Ramos (cell line): ENCODE results near the gene RAPGEF1.
"Not testable (repeated sequence)": the region's sequence is repeated elsewhere in the genome, so short reads cannot be mapped to it uniquely, and the experiment has no call there.

ENCODE experiments used
- in situ Hi-C: fragments of 300-500 bp; cut with MboI; formaldehyde crosslinking; loops from one replicate; pipeline ENCODE4 v1.14.3; 2022; ENCODE audit warnings: low sequenced_read_pairs; ENCODE audit not compliant: unreplicated experiment

Gene RAPGEF1

GRCh38 chr9:131693651-131694597, 46.0 kb downstream of the RAPGEF1 start:
- in situ Hi-C loops = no loop called here

DNA sequence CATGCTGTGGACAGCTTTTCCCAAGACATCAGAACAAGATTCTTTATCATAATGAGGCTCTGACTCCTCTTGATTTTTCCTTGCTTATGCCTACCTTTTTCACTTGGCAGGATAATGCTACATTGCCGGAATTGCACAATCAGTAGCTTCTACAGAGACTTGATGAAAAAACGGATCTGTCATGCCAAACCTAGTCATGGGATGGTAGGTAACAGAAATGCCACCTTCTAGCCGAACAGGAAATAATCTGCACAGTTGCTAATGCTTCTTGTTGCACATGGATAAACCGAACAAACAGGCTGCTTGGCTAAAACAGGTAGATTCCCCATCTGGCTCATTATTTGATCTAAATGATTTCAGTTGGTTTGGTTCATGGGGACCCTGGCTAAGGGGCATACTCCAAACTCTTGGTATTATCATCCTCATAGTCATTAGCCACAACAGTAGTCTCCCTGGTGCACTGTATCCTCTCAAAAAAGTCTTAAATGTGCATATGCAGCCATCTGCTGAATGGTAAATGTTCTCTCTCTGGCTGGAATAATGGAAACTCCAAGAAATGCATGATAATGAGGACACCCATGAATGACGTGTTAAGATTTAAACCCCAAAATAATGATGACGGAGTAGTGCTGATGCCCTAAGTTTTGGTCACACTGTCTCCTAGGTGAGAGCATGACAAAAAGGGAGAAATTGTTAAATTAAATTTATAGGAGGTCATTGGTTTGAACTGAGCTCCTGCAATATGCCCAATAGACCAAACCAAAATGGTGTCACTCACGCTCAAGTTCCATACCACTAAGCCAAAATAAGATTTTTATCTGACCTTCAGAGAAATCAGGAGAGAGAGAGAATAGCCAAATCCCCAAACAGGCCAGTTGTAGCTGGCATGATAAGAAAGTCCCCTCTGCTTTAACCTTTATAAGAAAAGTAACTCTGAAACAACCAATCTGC, 47.0 kb downstream of the RAPGEF1 start:
- in situ Hi-C loops = no loop called here

DNA sequence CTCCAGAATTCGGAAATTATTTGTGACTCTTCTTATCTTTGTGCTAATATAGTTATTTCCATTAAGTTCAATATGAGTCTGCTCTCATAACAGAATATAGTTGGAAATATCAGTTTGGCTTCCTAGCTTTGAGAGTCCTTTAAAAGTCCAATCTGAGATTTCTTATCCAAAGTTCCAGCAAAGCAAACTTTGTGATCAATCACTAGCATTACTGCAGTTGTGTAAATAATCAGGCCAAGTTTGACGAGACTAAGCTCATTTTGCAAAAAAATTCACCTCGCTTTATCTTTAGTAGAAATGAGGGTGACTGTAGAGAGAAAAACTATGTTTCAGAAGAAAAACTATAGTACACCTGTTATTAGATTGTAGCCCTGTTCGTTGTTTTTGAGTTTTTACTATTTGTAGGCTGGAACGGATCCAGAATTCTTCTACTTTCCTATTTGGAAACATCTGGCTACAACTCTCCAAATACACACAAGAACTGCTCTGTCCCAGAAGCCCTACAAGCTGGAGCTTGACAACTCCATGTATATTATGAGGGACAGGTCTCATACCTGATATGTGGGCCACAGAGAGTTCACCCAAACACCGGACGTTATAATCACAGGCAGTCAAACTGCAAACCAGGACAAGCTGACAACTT, 47.8 kb downstream of the RAPGEF1 start:
- in situ Hi-C loops = no loop called here

DNA sequence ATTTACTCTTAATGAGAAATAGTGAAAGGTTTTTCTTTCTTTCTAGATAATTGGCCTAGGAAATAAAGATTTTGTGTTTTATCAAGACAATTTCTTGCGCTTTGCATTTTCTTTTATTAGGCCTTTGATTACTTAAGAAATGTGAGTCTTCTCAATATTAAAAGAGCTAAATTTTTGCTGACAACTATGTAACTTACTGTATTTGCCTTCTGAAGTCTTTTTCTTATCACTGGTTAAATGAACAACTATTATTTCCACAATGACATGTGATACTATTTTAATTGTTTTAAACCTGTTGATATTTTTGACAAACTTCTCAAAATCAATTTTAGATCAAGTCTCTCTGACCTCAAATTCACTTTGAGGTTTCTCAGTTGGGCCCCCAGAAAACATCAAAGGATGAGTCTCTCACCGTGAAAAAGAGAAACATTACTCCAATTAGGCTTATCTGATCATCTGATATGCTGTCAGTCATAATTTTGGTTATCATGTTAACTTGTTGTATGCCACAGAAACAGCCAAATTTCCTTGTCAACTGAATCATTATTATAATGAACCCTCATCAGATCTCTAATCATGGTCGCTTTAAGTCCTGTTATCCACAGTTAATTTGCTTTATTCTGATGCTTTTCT, 48.8 kb downstream of the RAPGEF1 start:
- in situ Hi-C loops = no loop called here

DNA sequence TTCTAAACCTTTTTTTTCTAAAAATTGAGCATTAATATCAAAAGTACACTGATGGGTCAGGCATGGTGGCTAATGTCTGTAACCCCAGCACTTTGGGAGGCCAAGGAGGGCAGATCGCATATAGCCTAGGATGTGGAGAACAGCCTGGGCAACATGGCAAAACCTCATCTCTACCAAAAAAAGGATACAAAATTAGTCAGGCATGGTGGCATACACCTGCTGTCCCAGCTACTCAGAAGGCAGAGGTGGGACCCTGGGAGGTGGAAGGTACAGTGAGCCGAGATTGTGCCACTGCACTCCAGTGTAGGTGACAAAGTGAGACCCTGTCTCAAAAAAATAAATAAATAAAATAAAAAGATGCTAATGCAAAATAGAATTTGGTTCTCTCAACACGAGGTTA, 49.4 kb downstream of the RAPGEF1 start:
- in situ Hi-C loops = no loop called here

- in situ Hi-C loops = no loop called here
Measured at GRCh38 chr9:131688377-131688776, 51.5 kb downstream of the RAPGEF1 start.

GRCh38 chr9:131685753-131686706, 53.8 kb downstream of the RAPGEF1 start:
- in situ Hi-C loops = no loop called here

- in situ Hi-C loops = not testable (repeated sequence)
Measured at GRCh38 chr9:131683094-131683493, 56.8 kb downstream of the RAPGEF1 start.

GRCh38 chr9:131682261-131682660, 57.6 kb downstream of the RAPGEF1 start:
- in situ Hi-C loops = no loop called here

GRCh38 chr9:131681826-131682225, 58.0 kb downstream of the RAPGEF1 start:
- in situ Hi-C loops = not testable (repeated sequence)

- in situ Hi-C loops = not testable (repeated sequence)
Measured at GRCh38 chr9:131681108-131681507, 58.8 kb downstream of the RAPGEF1 start.

DNA sequence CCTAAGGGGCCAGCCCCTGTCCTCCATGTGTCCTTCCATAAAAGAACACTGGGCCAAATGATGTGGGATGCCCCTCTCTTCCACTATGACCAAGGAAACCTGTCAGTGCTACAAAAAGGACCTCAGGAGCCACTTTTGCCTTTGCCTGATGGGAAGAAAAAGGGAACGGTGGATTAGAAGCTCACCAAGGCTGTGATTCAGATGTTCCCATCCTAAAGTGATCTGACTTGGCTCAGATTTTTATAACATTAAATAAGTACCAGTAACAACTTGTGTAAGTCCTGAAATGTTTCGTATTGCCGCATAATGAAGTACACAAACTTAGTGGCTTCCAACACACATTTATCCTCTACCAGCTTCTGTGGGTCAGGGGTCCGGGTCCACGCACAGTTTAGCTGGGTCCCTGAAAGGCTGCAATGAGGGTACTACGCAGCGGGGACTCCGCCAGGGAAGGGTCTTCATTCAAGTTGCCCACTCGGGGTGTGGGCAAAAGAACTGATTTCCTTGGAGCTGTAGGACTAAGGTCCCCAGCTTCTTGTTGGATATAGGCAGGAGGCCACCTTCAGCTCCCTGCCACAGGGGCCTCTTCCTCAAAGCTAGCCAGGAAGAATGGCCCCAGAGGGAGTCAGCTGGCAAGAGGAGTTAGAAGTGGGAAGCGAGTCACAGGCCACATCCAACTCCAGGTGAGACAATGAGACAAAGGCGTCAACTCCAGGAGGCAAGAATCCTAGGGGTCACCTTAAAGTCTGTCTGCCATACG, 60.4 kb downstream of the RAPGEF1 start:
- in situ Hi-C loops = no loop called here

DNA sequence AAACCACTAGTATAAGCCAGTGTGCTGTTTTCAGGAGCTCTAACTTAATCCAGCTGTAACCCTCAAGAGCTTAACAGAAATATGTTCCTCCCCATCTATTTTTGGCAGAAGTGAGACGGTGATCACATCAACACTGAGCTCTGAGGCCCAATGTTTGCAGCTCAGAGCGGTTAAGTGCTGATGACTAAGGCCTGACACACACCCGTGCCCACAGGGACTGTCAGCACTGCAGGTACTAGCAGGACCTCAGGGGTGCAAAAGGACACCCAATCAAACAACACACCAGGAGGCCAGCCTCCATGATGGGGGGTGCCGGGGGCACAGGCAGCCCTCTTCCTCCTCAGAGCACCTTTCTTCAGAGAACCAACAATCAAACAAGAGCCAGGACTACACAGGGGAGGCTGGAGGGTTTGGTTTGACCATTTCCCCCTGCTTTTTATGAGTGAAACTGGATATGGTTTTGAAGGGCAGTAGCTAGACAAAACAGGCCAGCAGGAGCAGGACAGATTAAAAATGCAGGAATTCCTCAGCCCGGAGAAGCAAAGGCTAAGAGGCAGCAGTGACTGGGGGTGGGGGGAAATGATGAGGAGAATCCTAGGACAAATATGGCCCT, 61.3 kb downstream of the RAPGEF1 start:
- in situ Hi-C loops = no loop called here

DNA sequence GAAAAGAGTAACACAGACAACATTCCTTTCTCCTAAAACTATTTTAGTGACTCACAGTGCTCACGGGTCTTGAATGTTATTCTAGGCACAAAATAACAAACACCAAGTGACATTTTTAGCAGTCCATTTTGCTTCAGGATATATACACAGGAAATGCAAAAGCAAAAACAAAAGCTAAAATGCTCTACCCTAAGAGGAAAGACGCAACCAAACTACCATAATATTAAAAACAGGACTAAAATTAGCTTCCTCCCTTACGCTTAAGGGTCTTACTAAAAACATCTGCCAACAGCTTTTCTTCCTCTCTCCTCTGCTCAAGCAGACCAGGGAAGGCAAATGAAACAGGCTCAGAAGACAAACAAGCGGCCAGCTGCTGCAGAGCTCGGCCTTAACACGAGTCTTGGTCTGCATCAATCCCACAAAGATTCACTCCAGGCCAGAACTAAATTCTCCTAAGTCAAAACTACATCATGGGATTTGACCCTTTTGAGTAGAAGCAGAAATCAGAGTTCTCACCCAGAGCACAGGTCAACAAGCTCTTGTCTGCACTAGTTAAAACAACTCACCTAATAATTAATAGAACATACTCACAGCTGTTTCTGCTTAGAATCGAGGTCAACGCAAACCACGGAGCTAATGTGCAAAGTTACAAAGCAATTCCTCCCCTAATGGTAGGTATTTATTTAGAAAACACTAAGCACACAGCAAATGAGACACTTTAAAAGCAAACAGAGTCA, 62.3 kb downstream of the RAPGEF1 start:
- in situ Hi-C loops = no loop called here

- in situ Hi-C loops = no loop called here
Measured at GRCh38 chr9:131677049-131677443, 62.8 kb downstream of the RAPGEF1 start.

- in situ Hi-C loops = no loop called here
Measured at GRCh38 chr9:131676431-131676972, 63.4 kb downstream of the RAPGEF1 start.
